Measurements from ENCODE around the gene NR5A2.

NR5A2 gene

DNA sequence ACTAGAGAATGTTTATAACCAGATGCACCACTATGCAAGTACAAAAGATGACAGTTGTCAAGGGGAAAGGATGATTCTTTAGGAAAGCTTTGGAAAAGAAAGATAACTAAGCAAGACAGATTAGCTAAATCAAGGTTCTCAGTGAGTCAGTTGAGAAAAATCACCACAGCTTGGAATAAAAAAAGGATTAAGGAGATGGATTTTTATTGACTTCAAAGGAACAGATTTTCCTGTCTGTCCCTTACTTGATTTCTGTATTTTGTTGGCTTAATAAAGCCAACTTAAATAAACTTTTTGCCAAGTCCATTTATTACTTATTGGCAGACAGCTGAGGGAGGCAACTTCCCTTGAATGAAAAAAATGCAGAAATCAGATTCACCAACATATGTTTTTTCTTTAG lies 93.9 kb downstream of the NR5A2 start:
- no peak for DNase-seq

DNA sequence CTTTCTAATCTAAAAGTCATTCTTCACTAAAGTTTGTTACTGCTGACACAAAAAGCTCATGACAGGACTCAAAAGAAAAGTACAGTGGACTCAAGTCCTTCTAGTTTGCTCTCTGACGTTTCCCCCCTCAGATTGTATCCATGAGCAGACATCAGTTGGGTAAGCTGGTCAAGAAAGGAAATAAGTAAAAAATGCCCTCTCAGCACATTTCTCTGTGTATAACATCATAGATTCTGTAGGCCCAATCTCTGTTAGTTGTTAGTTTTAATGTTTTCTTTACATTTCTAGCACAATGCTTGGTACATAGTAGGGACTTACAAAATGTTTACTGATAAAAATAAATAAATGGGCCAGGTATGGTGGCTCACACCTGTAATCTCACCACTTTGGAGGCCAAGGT lies 96.8 kb downstream of the NR5A2 start:
- no peak for DNase-seq

DNA sequence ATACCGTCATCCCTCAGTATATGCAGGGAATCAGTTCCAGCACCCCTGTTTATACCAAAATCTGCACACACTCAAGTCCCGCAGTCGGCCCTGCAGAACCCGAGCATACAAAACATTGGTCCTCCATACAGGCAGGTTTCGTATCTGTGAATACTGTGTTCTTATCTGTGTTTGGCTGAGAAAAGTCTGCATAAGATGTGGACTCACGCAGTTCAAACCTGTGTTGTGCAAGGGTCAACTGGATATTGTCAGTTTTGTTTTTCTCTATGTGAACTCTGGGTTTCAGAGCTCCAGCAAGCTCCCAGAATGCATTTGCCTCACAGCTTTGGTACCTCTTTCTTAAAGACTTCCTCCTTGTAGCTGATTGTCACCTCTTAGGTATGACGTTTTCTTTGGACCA lies 100.6 kb downstream of the NR5A2 start:
- no peak for DNase-seq

DNA sequence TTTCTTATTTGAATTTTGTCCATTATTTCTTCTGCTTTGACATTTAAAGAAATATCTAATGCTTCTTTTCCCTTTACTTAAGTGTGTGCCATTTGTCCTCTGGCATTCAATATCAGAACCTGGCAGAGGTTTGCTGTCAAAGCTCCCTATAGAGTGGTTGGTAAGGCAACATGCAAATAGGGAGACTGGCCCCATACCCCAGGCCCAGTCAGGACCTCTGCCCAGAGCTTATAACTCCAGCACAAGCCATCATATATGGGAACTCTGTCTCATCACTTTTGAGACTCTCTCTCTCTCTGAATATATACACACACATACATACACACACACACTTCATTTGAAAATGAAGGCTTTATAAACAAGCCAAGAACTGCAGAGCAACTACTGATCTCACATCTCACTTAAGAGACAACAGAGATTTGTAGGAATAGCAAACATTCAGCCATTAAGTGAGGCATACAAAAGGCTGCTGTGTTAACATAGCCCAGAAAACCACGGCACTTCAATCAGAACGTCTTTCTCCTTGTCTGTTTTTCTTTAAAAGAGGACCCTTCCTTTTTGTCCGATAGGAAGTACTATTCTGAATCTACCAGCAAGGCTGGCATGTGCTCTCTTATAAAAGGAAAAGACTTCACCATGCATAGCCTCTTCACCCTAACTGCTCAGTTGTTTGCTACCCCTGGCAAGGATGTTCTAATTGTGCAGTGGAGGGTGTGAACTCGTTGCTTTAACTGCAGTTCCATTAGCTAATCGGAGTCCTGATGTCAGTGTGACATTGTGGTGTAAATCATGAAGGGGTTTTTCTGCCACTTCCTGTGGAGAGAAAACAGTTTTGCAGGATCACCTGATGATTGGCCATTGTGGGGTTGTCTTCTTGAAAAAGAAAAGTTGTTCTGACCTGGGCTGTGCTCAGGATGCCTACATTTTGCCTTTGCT lies 101.7 kb downstream of the NR5A2 start:
- no peak for DNase-seq

DNA sequence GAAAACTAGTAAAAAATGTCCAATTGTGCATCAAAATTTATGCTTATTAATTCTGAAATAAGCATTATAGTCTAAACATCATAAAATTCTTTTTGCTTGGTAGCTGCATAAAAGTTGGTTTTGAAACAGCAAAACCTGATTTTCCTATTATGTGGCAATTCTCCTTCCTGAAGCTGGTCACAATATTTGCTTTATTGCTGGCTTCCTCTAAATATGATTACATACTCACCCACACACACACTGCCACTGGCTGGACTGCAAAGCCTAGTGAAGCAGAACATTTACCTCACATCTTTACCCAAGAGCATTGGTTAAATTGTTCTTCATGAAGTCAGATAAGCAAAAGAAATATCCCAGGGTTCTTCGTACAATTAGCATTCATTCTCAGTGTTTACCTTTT lies 103.0 kb downstream of the NR5A2 start:
- no peak for DNase-seq

DNA sequence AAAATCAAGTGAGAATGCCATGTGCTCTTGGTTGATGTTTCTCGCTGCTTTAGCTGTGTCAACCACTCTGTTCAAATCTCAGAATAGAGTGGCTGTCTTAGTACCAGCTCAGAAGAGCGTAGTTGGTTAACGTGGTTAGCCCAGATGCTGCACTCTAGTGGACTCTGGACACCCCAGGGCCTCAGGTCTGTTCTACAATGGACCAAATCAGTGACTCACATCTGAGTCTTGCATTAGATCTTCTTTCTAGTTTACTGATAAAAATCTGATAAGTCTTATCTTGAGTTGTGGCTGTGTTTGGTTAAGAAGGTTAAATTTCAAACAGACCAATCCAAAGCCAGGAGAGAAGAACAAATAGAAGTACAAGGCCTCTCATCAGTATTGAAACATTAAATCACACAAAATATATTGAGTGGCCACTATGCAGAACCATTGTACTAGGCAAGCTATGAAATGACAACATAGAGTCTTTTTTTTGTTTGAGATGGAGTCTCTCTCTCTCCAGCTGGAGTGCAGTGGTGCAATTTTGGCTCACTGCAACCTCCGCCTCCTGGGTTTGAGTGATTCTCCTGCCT lies 104.1 kb downstream of the NR5A2 start:
- DNase-seq: no peak

DNA sequence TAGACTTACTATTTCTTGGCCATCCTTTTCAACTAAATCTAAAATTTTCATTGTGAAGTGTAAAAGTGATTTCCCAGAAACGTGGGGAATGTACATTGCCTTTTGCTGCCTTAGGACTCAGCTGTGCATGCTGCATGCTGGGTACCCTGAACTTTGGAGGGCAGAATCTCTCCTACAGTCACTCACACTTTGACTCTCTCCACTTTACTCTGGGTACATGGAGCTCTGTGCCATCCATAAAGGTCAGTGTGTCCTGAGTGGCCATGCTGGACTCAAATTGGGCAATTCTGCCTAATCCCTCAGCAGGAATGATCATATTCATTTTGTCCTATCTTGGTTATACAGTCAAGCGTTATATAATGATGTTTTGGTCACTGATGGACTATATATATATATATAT lies 105.6 kb downstream of the NR5A2 start:
- DNase-seq: no peak

DNA sequence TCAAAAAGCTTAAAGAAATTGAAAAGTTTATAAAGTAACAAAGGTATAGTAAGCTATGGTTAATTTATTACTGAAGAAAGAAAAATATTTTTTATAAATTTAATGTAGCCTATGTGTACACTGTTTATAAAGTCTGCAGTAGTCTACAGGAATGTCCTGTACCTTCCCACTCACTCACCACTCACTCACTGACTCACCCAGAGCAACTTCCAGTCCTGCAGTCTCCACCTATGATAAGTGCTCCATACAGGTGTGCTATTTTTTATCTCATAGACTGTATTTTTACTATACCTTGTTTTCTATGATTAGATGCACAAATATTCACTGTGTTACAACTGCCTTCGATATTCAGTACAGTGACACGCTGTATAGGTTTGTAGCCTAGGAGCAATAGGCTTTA lies 106.6 kb downstream of the NR5A2 start:
- DNase-seq: no peak

DNA sequence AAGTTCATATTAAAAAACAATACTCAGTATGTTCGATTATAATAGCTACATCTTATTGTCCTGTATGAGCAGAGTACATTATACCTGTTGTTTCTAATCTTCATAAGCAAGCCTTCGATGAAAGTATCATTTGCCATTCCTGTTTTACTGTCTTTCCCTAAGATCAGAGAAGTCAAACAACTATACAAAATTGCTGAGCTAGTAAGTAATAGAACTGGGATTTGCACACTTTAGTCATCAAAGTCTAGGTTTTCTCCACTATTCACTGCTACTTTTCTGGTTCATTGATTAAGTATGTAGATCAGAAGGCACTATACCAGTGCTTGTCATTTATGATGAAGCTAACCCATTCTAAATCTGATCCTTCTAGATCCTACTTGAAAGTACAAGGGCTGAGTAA lies 108.9 kb downstream of the NR5A2 start:
- DNase-seq: no peak

DNA sequence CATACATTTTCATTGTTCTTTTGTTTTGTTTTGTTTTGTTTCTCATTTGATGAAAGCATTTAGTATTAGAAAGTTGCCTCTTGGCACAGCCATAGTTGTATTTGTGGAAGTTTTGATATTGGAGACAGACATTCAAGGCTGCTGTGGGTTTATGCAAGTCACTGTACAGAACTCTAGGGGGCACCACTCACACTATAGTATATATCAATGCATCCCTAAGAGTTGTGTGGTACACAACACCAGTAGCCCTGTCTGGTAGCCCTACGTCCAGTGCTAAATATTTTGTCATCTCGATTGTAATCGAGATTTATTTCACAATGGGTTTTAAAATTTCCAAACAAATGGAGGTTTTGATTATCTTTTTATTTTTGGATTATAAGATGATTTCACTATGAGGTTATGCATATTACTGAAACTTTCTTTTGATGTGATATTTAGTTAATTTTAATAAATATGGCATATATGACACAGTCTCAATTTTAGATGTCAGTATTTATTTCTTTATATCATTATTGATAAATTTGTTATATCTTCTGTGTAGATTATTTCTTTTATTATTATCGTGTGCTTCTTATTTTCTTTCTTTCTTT lies 112.2 kb downstream of the NR5A2 start:
- DNase-seq: no peak

DNA sequence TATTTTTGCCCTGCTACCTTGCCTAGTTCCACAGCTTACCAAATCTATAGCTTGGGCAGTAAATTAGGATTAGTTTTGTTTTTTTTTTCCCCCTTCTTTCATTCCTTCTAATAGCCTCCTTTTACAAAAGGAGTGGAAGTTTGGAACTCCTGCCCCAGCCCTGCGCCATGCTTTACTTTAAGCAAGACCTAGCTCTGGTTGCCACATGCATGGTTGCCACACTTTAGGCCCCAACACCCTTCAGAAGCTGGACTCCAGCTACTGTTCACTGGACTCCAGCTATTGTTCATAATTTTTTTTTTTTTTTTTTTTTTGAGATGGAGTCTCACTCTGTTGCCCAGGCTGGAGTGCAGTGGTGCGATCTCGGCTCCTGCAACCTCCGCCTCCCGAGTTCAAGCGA lies 115.8 kb downstream of the NR5A2 start:
- DNase-seq: no peak

DNA sequence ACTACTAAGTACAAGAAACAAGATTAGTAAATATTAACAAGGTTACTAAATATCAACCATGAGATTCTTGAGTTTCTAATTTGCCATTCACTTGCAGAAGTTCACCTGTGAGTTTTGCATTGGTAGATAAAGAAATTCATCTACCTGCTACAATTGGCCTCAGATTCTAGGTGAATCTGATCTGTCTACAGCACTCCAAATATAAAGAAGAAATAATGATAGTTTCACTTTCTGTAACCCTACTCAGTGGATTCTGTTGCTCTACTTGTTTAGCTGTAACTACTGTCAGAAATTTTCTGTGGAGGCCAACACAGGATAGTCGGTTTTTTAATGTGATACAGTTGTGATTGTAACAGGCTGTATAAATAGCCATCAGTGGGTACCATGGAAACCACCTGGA lies 118.6 kb downstream of the NR5A2 start:
- DNase-seq: no peak

DNA sequence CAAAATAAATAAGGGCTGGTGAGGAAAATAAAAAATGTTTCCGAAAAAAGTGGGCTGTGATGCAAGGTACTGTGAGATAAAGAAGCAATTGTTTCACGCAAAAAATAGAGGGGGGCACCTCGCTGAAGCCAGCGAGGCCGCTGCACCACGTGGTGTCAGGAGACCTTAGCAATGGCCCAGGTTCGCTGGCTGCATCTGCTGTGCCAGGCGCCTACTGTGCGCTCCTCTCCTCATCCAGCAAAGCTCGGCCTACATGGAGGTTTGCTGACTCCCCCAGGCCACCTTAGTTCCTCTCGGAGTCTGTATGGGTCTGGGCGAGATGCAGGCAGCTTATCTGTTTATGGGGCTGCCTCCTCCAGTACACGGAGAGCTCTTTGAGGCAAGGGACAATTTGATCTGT lies 119.6 kb downstream of the NR5A2 start:
- DNase-seq: no peak

DNA sequence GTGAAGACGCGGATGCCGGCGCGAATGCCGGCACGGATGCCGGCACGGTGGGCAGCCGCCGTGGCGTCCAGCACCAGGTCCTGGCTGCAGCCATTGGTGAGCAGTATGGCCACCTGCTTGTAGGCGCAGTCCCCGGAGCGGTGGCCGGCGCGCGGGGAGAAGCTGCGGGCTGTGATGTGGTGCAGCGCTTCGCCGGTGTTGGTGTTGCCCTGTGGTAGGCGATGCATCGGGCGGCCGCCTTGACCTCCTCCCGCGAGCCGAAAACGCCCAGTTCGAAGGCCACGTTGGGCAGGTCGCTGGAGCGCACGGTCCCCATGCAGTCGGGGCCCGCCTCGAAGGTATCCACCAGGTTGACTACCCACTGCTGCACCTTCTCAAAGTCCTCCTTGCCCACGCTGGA lies 120.2 kb downstream of the NR5A2 start:
- no peak for DNase-seq

DNA sequence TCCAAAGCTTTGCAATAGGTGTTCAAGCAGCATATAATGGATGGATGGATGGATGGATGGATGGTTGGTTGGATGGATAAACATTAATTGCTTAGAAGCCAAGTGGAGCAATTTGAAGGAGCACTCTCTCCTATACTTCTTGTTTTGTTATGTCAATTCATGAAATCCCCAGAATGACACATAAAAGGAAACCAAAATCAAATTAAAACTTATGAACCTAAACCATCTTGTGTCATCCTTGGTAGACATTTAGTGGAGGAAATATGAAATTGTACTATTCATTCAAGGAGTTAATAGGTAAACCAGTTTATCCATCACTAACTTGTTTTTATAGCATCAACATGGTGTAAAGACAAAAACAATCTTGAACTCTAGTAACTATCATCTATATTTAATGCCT lies 122.5 kb downstream of the NR5A2 start:
- no peak for DNase-seq

DNA sequence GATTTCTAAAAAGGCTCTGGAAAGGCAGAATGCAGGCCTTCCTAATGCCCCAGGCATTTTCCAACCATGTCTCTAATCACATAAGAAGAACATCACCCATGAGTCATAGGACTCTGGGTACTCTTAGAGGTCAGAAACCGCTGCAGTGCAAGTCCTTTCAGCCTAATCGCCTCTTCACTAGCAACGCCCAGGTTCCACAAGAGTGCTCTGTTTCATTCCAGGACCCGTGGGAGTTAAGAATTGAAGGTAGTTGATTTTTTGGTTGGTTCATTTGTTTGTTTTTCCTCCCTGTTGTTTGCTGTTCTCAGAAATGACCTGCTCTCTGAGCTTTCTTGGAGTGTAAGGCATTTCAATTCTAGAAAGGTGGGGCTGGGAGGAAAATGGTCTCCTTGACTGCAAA lies 123.2 kb downstream of the NR5A2 start:
- DNase-seq: no peak

DNA sequence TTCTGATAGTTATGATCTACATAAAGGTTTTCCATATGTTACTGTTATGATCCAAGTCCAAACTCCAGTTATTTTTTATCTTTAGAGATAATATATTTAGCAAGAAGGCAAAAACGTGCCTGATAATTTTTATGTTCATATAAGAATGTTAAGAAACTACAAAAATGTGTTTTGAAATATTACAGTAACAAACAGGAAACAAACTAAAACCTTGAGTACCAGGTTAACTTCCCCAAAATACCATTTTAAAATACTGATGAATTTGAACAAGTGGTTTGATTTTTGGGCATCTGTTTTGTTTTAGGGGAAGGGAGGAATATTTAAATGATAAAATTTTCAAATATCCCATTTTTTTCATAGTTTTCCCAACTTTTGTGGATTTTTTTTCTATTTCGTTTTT lies 124.8 kb downstream of the NR5A2 start:
- no peak for DNase-seq

DNA sequence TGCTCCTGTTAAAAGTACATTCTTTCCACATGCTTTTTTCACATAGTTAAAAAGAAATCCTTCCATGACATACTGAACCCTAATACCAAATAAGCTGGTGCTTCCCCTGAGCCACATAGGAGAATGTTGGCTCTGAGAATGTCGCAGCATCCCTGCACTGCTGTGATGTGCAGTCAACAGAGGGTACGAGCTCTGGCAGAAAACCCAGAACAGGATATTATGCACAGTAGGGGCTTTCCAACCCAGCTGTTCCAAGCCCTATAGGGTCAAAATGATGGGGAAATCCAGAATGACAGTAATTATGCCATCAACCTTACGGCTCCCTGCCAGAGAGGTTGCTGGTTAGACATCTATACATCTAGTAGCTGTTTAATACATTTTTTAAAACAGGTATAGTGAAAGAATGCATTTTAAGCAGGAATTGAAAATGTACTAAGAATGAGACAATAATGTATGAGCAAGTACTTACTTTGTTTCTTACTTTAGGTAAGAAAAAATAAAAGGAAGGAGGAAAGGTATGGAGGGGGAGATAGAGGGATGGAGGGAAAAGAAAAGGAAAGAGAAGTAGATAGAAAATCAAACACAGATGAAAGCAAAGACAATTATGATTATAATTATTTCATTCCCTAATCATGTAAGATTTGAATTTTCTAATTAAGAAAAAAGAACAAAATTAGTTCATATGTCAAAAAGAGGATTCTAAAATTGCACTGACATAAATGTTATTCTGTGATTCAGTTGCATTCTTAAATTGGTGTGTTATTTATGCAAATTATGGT lies 126.0 kb downstream of the NR5A2 start:
- DNase-seq: no peak

DNA sequence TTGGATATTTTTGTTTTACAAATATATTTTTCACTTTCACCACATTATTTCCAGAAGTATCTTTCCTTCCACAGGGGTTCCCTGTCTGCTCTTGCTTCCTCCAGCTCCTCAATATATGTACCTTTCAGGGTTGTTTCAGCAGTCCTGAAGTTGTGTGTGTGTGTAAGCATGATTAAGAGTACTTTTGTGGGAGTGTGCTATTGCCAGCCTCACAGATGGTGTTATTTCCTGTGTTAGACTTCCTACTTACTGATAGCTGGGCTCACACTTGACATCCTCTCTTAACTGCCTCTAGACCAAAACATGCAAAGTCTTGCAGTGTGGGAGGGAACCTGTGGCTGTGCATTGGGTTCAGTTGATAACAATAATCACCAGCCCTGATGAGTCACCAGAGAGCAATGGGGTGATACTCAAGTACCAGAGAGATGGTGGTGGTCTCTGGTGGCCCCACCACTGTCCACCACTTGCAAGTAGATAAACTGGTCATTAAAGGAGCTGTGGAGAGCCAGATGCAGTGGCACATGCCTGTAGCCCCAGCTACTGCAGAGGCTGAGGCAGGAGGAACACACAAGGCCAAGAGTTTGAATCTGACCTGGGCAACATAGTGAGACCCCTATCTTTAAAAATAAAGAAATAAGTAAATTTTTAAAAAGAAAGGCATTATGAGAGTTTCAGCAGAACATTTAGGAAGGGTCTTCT lies 126.7 kb downstream of the NR5A2 start:
- DNase-seq: no peak

DNA sequence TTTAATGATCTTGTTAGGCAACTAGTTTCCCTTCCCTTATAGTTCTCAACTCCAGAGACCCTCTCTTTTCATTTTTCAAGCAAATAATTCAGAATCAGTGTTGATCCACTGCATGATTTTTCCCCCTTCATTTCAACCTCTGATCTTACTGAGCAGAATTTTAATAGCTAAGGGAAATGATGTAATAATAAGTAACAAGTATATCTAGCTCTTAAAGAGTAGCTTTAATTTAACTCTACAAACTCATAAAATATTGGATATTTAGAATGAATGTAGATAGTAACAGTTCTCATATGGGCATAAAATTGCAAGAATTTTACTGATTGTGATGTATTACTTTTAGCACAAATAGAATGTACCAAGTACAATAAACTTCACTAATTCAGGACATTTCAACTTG lies 130.2 kb downstream of the NR5A2 start:
- DNase-seq: no peak

DNA sequence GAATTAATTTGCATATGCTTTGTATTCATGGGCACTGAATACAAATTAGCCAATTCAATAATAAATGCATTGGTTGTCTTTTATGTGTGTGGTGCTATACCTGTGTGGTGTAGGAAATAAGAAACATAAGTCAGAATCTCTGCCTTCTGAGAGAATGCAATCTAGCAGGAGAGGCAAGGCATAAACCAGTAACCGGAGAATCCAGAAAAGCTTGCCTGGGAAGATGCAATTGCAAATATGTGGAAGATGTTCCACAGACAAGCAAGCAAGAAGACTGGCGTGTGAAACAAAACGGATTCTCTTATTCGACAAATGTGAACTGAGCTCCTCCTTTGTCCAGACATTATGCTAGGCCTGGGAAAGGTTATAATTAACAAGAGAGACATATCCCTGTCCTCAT lies 134.3 kb downstream of the NR5A2 start:
- DNase-seq: no peak

DNA sequence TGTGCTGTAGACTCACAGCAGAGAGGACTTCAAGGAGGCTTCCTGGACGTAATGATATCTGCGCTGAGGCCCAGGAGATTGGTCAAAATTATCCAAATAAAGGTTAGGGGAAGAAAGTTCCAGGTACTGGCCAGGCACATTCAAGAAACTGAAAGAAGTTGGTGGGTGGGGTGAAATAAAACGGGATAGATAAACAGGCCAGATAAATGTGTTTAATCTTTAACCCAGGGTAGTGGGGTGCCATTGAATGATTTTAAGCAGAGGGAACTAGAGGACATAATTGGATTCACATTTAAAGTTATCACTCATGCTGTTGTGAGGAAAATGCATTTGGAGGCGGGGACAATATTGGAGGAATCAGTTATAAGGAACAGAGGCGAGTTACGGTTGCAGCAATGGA lies 134.7 kb downstream of the NR5A2 start:
- no peak for DNase-seq

Measured in hypothalamus (tissue), 51 donors.